GM23248 (cell line): ENCODE results near the gene FRS2. TPM values are rescaled to one million over a fixed set of nuclear protein-coding genes. Genes with fewer than 3 reads are reported as not detected.

Experiments
- DNase-seq: peaks from one replicate; pipeline ENCODE4 v3.0.0-alpha.2; 2015
- H2AFZ ChIP-seq: fragments of 200-600 bp; sonication (generic); 2 replicates; pipeline ENCODE4 v1.6.1; 2016; ENCODE audit warnings: antibody characterized with exemption
- H3F3A ChIP-seq: fragments of 200-600 bp; sonication (generic); 2 replicates; pipeline ENCODE4 v1.6.1; 2016; ENCODE audit warnings: mild to moderate bottlenecking, antibody characterized with exemption, mixed run types; ENCODE audit not compliant: insufficient read depth
- H3K27ac ChIP-seq: fragments of 200-600 bp; sonication (generic); 2 replicates; pipeline ENCODE4 v1.5.1; 2016; ENCODE audit warnings: mild to moderate bottlenecking
- H3K27me3 ChIP-seq: fragments of 200-600 bp; sonication (generic); replicated peaks from 2 replicates; pipeline ENCODE4 v1.6.1; 2016; ENCODE audit warnings: mild to moderate bottlenecking; ENCODE audit not compliant: insufficient read depth
- H3K36me3 ChIP-seq: fragments of 200-600 bp; sonication (generic); 2 replicates; pipeline ENCODE4 v1.6.1; 2016; ENCODE audit warnings: low read depth, mild to moderate bottlenecking
- H3K4me1 ChIP-seq: fragments of 200-600 bp; sonication (generic); 2 replicates; pipeline ENCODE4 v1.6.1; 2016; ENCODE audit warnings: mild to moderate bottlenecking; ENCODE audit not compliant: insufficient read depth
- H3K4me2 ChIP-seq: fragments of 200-600 bp; sonication (generic); one replicate; pipeline ENCODE4 v1.6.1; 2016; ENCODE audit warnings: mild to moderate bottlenecking; ENCODE audit not compliant: unreplicated experiment
- H3K4me3 ChIP-seq: fragments of 200-600 bp; sonication (generic); 2 replicates; pipeline ENCODE4 v1.5.1; 2016; ENCODE audit warnings: mild to moderate bottlenecking
- H3K79me2 ChIP-seq: fragments of 200-600 bp; sonication (generic); 2 replicates; pipeline ENCODE4 v1.6.1; 2016; ENCODE audit warnings: mild to moderate bottlenecking; ENCODE audit not compliant: insufficient read depth
- H3K9ac ChIP-seq: fragments of 200-600 bp; sonication (generic); 2 replicates; pipeline ENCODE4 v1.6.1; 2016; ENCODE audit warnings: mild to moderate bottlenecking
- H3K9me2 ChIP-seq: fragments of 200-600 bp; sonication (generic); 2 replicates; pipeline ENCODE4 v1.6.1; 2016; ENCODE audit warnings: mixed run types, mild to moderate bottlenecking, moderate library complexity; ENCODE audit not compliant: insufficient read depth
- H3K9me3 ChIP-seq: fragments of 200-600 bp; sonication (generic); one replicate; pipeline ENCODE4 v1.6.1; 2017; ENCODE audit warnings: low read depth
- H4K20me1 ChIP-seq: fragments of 200-600 bp; sonication (generic); 2 replicates; pipeline ENCODE4 v1.6.0; 2016; ENCODE audit not compliant: insufficient read depth
- EZH2 ChIP-seq: fragments of 200-600 bp; sonication (generic); IDR thresholded peaks from 2 replicates; pipeline ENCODE4 v1.6.1; 2018; ENCODE audit warnings: antibody characterized with exemption, mild to moderate bottlenecking; ENCODE audit not compliant: insufficient read depth, poor library complexity, severe bottlenecking
- EZH2phosphoT487 ChIP-seq: fragments of 200-600 bp; sonication (generic); IDR thresholded peaks from 2 replicates; pipeline ENCODE4 v1.6.1; 2018; ENCODE audit warnings: antibody characterized with exemption, moderate library complexity, mild to moderate bottlenecking, low read depth; ENCODE audit not compliant: insufficient read depth
- WGBS, 2 experiments: methylation state at CpG; one replicate each; pipeline ENCODE4 v1.1.6; 2015 to 2017; ENCODE audit warnings: low lambda C conversion rate in 2 of 2, low coverage in 1 of 2; ENCODE audit errors: missing lambda C conversion rate in 2 of 2; 5-methylcytosine and 5-hydroxymethylcytosine counted together
- in situ Hi-C: fragments of 300-500 bp; cut with MboI; formaldehyde crosslinking; loops from 2 replicates; pipeline ENCODE4 v1.15.0; 2020
- polyA plus RNA-seq: library from polyadenylated mRNA; unstranded; fragments of >200 nt; fragmentation: Nextera tagmentation; extraction: Ambion mirVana; gene quantifications from 2 replicates; pipeline ENCODE4 v1.2.1, GENCODE V29; 2016
- total RNA-seq: library from RNA; depleted of rRNA; stranded (reverse); fragments of >200 nt; shearing (Covaris generic); gene quantifications from 2 replicates; pipeline ENCODE4 v1.2.3, GENCODE V29; 2014

The FRS2 gene
- total and polyA plus RNA-seq, 2 experiments from 2014 or later, result 25.5 to 41.2 TPM

- TF ChIP-seq EZH2phosphoT487 (no peak), EZH2 (no peak)
- H3K4me3 ChIP-seq, result no peak overlapping the region
- H3K27ac ChIP-seq, result no peak overlapping the region
- H3K79me2 ChIP-seq, result no peaks in the 10 kb centered on the region
- H3K9me3 ChIP-seq, result no peaks in the 10 kb centered on the region
- H4K20me1 ChIP-seq, result no peaks in the 10 kb centered on the region
- H3K36me3 ChIP-seq, result no peaks in the 10 kb centered on the region
- no peaks in the 10 kb centered on the region for H3K4me1 ChIP-seq
- WGBS, 2 experiments, result 52% methylated on average over 1 of the region's 1 CpG
- DNase-seq, result peak; percentile 28
- no peak overlapping the region for H3K4me2 ChIP-seq
- in situ Hi-C loops, result no loop called here
- no peaks in the 10 kb centered on the region for H3F3A ChIP-seq
- no peaks in the 10 kb centered on the region for H3K9me2 ChIP-seq
- H2AFZ ChIP-seq, result no peak overlapping the region
- no peak overlapping the region for H3K9ac ChIP-seq
- H3K27me3 ChIP-seq, result no peaks in the 10 kb centered on the region
These were observed 34.5 kb upstream of the FRS2 start for GRCh38 chr12:69435644-69436043.

- H3K9ac ChIP-seq, result no peak overlapping the region
- in situ Hi-C loops, result no loop called here
- H3K27ac ChIP-seq, result no peak overlapping the region
- H3K4me1 ChIP-seq, result no peaks in the 10 kb centered on the region
- no peaks in the 10 kb centered on the region for H3K36me3 ChIP-seq
- no peaks in the 10 kb centered on the region for H3F3A ChIP-seq
- no peak for TF ChIP-seq EZH2
- TF ChIP-seq EZH2phosphoT487, result no peak
- H3K27me3 ChIP-seq, result no peaks in the 10 kb centered on the region
- no peak overlapping the region for H2AFZ ChIP-seq
- whole genome bisulfite sequencing, 2 experiments, result 97 to 100% methylated on average over 2 of the region's 2 CpGs
- H3K9me3 ChIP-seq, result no peaks in the 10 kb centered on the region
- no peak overlapping the region for H3K4me3 ChIP-seq
- H4K20me1 ChIP-seq, result no peaks in the 10 kb centered on the region
- H3K4me2 ChIP-seq, result no peak overlapping the region
- no peaks in the 10 kb centered on the region for H3K9me2 ChIP-seq
- no peaks in the 10 kb centered on the region for H3K79me2 ChIP-seq
- no peak for DNase-seq
These were observed 33.1 kb upstream of the FRS2 start for GRCh38 chr12:69437073-69437472.

GRCh38 chr12:69438539-69438938 is 31.6 kb upstream of the FRS2 start:
- 93 to 100% methylated on average over 3 of the region's 3 CpGs for whole genome bisulfite sequencing, 2 experiments
- Histone ChIP-seq H3K4me1 (no peaks in the 10 kb centered on the region), H3K79me2 (no peaks in the 10 kb centered on the region), H3K9ac (no peak overlapping the region), H3F3A (no peaks in the 10 kb centered on the region), H3K9me2 (no peaks in the 10 kb centered on the region), H3K27me3 (no peaks in the 10 kb centered on the region), H3K4me2 (no peak overlapping the region), H3K36me3 (no peaks in the 10 kb centered on the region), H3K4me3 (no peak overlapping the region), H4K20me1 (no peaks in the 10 kb centered on the region), H2AFZ (no peak overlapping the region), H3K27ac (no peak overlapping the region), H3K9me3 (no peaks in the 10 kb centered on the region)
- TF ChIP-seq EZH2phosphoT487 (no peak), EZH2 (no peak)
- DNase-seq, result no peak
- in situ Hi-C loops, result no loop called here

GRCh38 chr12:69440016-69440415 is 30.2 kb upstream of the FRS2 start:
- Histone ChIP-seq H3K27ac (no peak overlapping the region), H3K9ac (no peak overlapping the region), H3K4me2 (no peak overlapping the region), H3F3A (no peaks in the 10 kb centered on the region), H3K4me3 (no peak overlapping the region), H3K9me3 (no peaks in the 10 kb centered on the region), H3K9me2 (no peaks in the 10 kb centered on the region), H3K36me3 (no peaks in the 10 kb centered on the region), H3K79me2 (no peaks in the 10 kb centered on the region), H3K4me1 (no peaks in the 10 kb centered on the region), H2AFZ (no peak overlapping the region), H4K20me1 (no peaks in the 10 kb centered on the region), H3K27me3 (no peaks in the 10 kb centered on the region)
- WGBS, 2 experiments, result 81 to 83% methylated on average over 3 of the region's 3 CpGs
- in situ Hi-C loops, result no loop called here
- no peak for DNase-seq
- TF ChIP-seq EZH2, result no peak
- TF ChIP-seq EZH2phosphoT487, result no peak

- Histone ChIP-seq H3K36me3 (no peaks in the 10 kb centered on the region), H3K9me3 (no peaks in the 10 kb centered on the region), H3K9me2 (no peaks in the 10 kb centered on the region), H3K9ac (no peak overlapping the region), H3F3A (no peaks in the 10 kb centered on the region), H2AFZ (no peak overlapping the region), H3K79me2 (no peaks in the 10 kb centered on the region), H3K27me3 (no peaks in the 10 kb centered on the region), H4K20me1 (no peaks in the 10 kb centered on the region), H3K4me2 (no peak overlapping the region), H3K4me3 (no peak overlapping the region), H3K4me1 (no peaks in the 10 kb centered on the region), H3K27ac (no peak overlapping the region)
- WGBS, 2 experiments, result 46 to 57% methylated on average over 2 of the region's 2 CpGs
- in situ Hi-C loops, result no loop called here
- no peak for DNase-seq
- TF ChIP-seq EZH2phosphoT487 (no peak), EZH2 (no peak)
These were observed 29.3 kb upstream of the FRS2 start for GRCh38 chr12:69440886-69441285.
